H1 (cell line): Measurements from ENCODE around the gene KRT37. TPM values are rescaled to one million over a fixed set of nuclear protein-coding genes. Genes with fewer than 3 reads are reported as not detected.

ENCODE experiments used
- CTCF ChIA-PET: fragments of 300-600 bp; sonication (Branson Sonifier 250); formaldehyde crosslinking; loops from one replicate; lab custom pipeline; 2021; ENCODE audit not compliant: partially characterized antibody; lab: Charles Lee
- POLR2A ChIA-PET: fragments of 300-600 bp; sonication (Branson Sonifier 250); formaldehyde crosslinking; loops from one replicate; lab custom pipeline; 2021; ENCODE audit warnings: inconsistent platforms; ENCODE audit not compliant: partially characterized antibody; lab: Charles Lee
- DNase-seq, 2 experiments: peaks; one replicate each; pipeline versions ENCODE4 v3.0.0 to v3.0.0-alpha.2; 2010 to 2022; ENCODE audit warnings: low spot score in 2 of 2, low read depth in 1 of 2, mixed read lengths in 1 of 2
- FAIRE-seq: peaks from 2 replicates; lab custom pipeline; 2011; peaks lifted over from hg19 to GRCh38; lab: Jason Lieb, UNC
- H2AFZ ChIP-seq: 2 replicates; pipeline ENCODE4 v1.8.1; 2012; ENCODE audit warnings: low read length, inconsistent platforms
- H2AK5ac ChIP-seq: 2 replicates; pipeline ENCODE4 v1.6.1; 2013; ENCODE audit warnings: low read depth, low read length
- H2BK120ac ChIP-seq: replicated peaks from 2 replicates; pipeline ENCODE3; 2013; ENCODE audit warnings: low read depth, low read length, inconsistent platforms
- H2BK12ac ChIP-seq: 2 replicates; pipeline ENCODE4 v1.6.1; 2013; ENCODE audit warnings: low read depth, low read length
- H2BK15ac ChIP-seq: 2 replicates; pipeline ENCODE4 v1.6.1; 2013; ENCODE audit warnings: low read length
- H2BK20ac ChIP-seq: 2 replicates; pipeline ENCODE4 v1.6.1; 2013; ENCODE audit warnings: low read length
- H2BK5ac ChIP-seq: 2 replicates; pipeline ENCODE4 v1.6.1; 2013; ENCODE audit warnings: low read depth, low read length
- H3K14ac ChIP-seq: 2 replicates; pipeline ENCODE4 v1.6.1; 2013; ENCODE audit warnings: inconsistent platforms; ENCODE audit not compliant: insufficient read length
- H3K18ac ChIP-seq: 2 replicates; pipeline ENCODE4 v1.6.1; 2013; ENCODE audit warnings: low read length; ENCODE audit errors: extremely low read depth
- H3K23ac ChIP-seq: 2 replicates; pipeline ENCODE4 v1.6.1; 2013; ENCODE audit warnings: inconsistent platforms; ENCODE audit not compliant: insufficient read length
- H3K23me2 ChIP-seq: 2 replicates; pipeline ENCODE4 v1.6.1; 2013; ENCODE audit warnings: low read depth, low read length
- H3K27ac ChIP-seq: 2 replicates; pipeline ENCODE4 v1.6.1; 2011; ENCODE audit warnings: low read depth, low read length, inconsistent platforms
- H3K27me3 ChIP-seq, 4 experiments: replicated peaks in 1 of 4; 1 replicate in 1 of 4; 2 replicates in 3 of 4; pipeline versions ENCODE4 v1.6.1 to v1.8.1; 2011 to 2013; ENCODE audit warnings: low read length in 3 of 4, mild to moderate bottlenecking in 3 of 4, inconsistent platforms in 2 of 4, mixed read lengths in 2 of 4, moderate library complexity in 1 of 4; ENCODE audit not compliant: control insufficient read depth in 3 of 4, insufficient read depth in 3 of 4; ENCODE audit errors: extremely low read depth in 1 of 4
- H3K36me3 ChIP-seq, 4 experiments: 2 replicates each; pipeline versions ENCODE4 v1.6.1 to v1.8.1; 2011 to 2013; ENCODE audit warnings: mild to moderate bottlenecking in 4 of 4, low read length in 3 of 4, moderate library complexity in 2 of 4, control low read depth in 1 of 4, inconsistent platforms in 1 of 4; ENCODE audit not compliant: insufficient read depth in 4 of 4, control insufficient read depth in 2 of 4
- H3K4ac ChIP-seq: replicated peaks from 2 replicates; pipeline ENCODE3; 2013; ENCODE audit warnings: low read length, low read depth, mixed read lengths, inconsistent platforms; ENCODE audit not compliant: insufficient read length
- H3K4me1 ChIP-seq, 4 experiments: replicated peaks in 1 of 4; 1 replicate in 1 of 4; 2 replicates in 3 of 4; pipeline versions ENCODE4 v1.6.1 to v1.8.1; 2011 to 2013; ENCODE audit warnings: low read length in 3 of 4, inconsistent platforms in 2 of 4, mixed read lengths in 1 of 4; ENCODE audit not compliant: insufficient read depth in 4 of 4, control insufficient read depth in 3 of 4
- H3K4me2 ChIP-seq, 2 experiments: 2 replicates each; pipeline versions ENCODE4 v1.6.1 to v1.8.1; 2011 to 2013; ENCODE audit warnings: low read depth in 2 of 2, low read length in 2 of 2, control low read depth in 1 of 2, inconsistent platforms in 1 of 2, mild to moderate bottlenecking in 1 of 2; ENCODE audit not compliant: insufficient read depth in 1 of 2
- H3K4me3 ChIP-seq, 4 experiments: fragments of 200-600, 300-600 bp in 1 of 4; sonication (generic), shearing (Covaris generic), sonication (Bioruptor Twin) in 1 of 4; 2 replicates each; pipeline versions ENCODE4 v1.5.1 to v1.8.1; 2011 to 2016; ENCODE audit warnings: low read length in 4 of 4, low read depth in 3 of 4, control low read depth in 2 of 4, inconsistent platforms in 2 of 4, mild to moderate bottlenecking in 2 of 4, mixed read lengths in 1 of 4, moderate library complexity in 1 of 4; ENCODE audit not compliant: insufficient read depth in 2 of 4; ENCODE audit errors: extremely low read depth in 1 of 4
- H3K56ac ChIP-seq: replicated peaks from 2 replicates; pipeline ENCODE3; 2013; ENCODE audit warnings: low read depth, mild to moderate bottlenecking, mixed read lengths, low read length, inconsistent platforms; ENCODE audit not compliant: insufficient read length
- H3K79me1 ChIP-seq: 2 replicates; pipeline ENCODE4 v1.6.1; 2013; ENCODE audit warnings: low read depth, low read length, control low read depth
- H3K79me2 ChIP-seq, 2 experiments: 2 replicates each; pipeline versions ENCODE4 v1.6.1 to v1.8.1; 2012 to 2013; ENCODE audit warnings: low read length in 2 of 2, mild to moderate bottlenecking in 2 of 2, inconsistent platforms in 1 of 2; ENCODE audit not compliant: insufficient read depth in 2 of 2, control insufficient read depth in 1 of 2
- H3K9ac ChIP-seq, 4 experiments: replicated peaks in 1 of 4; 1 replicate in 1 of 4; 2 replicates in 3 of 4; pipeline versions ENCODE4 v1.6.1 to v1.8.1; 2011 to 2013; ENCODE audit warnings: low read depth in 3 of 4, low read length in 3 of 4, control low read depth in 2 of 4, mild to moderate bottlenecking in 2 of 4, moderate library complexity in 2 of 4, inconsistent platforms in 1 of 4; ENCODE audit errors: extremely low read depth in 1 of 4
- H3K9me3 ChIP-seq, 2 experiments: 2 replicates each; pipeline versions ENCODE4 v1.6.1 to v1.8.1; 2012 to 2013; ENCODE audit warnings: mild to moderate bottlenecking in 2 of 2, moderate library complexity in 2 of 2, control low read depth in 1 of 2, inconsistent platforms in 1 of 2, low read depth in 1 of 2, low read length in 1 of 2, mixed read lengths in 1 of 2; ENCODE audit not compliant: insufficient read depth in 2 of 2
- H4K20me1 ChIP-seq, 2 experiments: replicated peaks in 1 of 2; 2 replicates each; pipeline versions ENCODE3 to v1.8.1; 2011 to 2013; ENCODE audit warnings: inconsistent platforms in 2 of 2, low read length in 2 of 2, mild to moderate bottlenecking in 1 of 2; ENCODE audit not compliant: insufficient read depth in 2 of 2, control insufficient read depth in 1 of 2
- H4K5ac ChIP-seq: 2 replicates; pipeline ENCODE4 v1.6.1; 2013; ENCODE audit warnings: low read length, low read depth, mixed read lengths, inconsistent platforms; ENCODE audit not compliant: insufficient read length
- H4K8ac ChIP-seq: 2 replicates; pipeline ENCODE4 v1.8.0; 2013; ENCODE audit warnings: mild to moderate bottlenecking, moderate library complexity, low read length, inconsistent platforms; ENCODE audit not compliant: insufficient read depth; ENCODE audit errors: extremely low read depth
- H4K91ac ChIP-seq: replicated peaks from 2 replicates; pipeline ENCODE3; 2013; ENCODE audit warnings: low read length, mixed read lengths, inconsistent platforms; ENCODE audit not compliant: insufficient read length
- ATF3 ChIP-seq: IDR thresholded peaks from 2 replicates; pipeline ENCODE4 v1.6.1; 2011; ENCODE audit warnings: low read depth, mild to moderate bottlenecking, low read length; ENCODE audit not compliant: insufficient read depth
- KDM1A ChIP-seq: fragments of 200-600, 300-600 bp; sonication (generic); IDR thresholded peaks from 2 replicates; pipeline ENCODE4 v1.7.1; 2016; ENCODE audit warnings: mild to moderate bottlenecking, low read length, borderline replicate concordance
- WGBS, 2 experiments: shearing (Covaris generic) in 1 of 2; methylation state at CpG; one replicate each; pipeline versions ENCODE4 v1.1.6 to v1.1.7; 2013 to 2015; ENCODE audit warnings: low lambda C conversion rate in 2 of 2, mixed read lengths in 2 of 2, inconsistent platforms in 1 of 2, low coverage in 1 of 2, missing lambda C conversion rate in 1 of 2; ENCODE audit not compliant: insufficient replicate concordance in 2 of 2, insufficient coverage in 1 of 2, insufficient read length in 1 of 2; ENCODE audit errors: extremely low coverage in 1 of 2, missing lambda C conversion rate in 1 of 2; 5-methylcytosine and 5-hydroxymethylcytosine counted together
- polyA plus RNA-seq, 7 experiments: library from polyadenylated mRNA; depleted of rRNA in 3 of 7; stranded (reverse) in 5 of 7; unstranded in 2 of 7; fragments of >200 nt in 5 of 7; fragments of 200-250 nt in 2 of 7; gene quantifications; 1 replicate in 5 of 7; 2 replicates in 1 of 7; 4 replicates in 1 of 7; pipeline versions ENCODE4 v1.2.1 to v1.2.3, GENCODE V29; 2011 to 2013; ENCODE audit warnings: missing spikeins in 2 of 7, mixed read lengths in 2 of 7
- total RNA-seq: library from RNA; stranded (reverse); fragmentation: NEBNext Ultra II Directional; extraction: Animal tissue kit (Norgen Biotek cat#: 25700); gene quantifications from 2 replicates; pipeline ENCODE4 v1.2.1, GENCODE V29; 2021

The KRT37 gene
- total and polyA plus RNA-seq, 2 of the 8 experiments (the other 6 are each of a cell fraction or from before 2014, with no cell fraction given) = not detected

- H3K79me1 ChIP-seq = no peaks in the 10 kb centered on the region
- no peak overlapping the region for H3K4ac ChIP-seq
- no peak overlapping the region for H2BK15ac ChIP-seq
- H3K9me3 ChIP-seq = no peaks in the 10 kb centered on the region
- H4K5ac ChIP-seq = no peak overlapping the region
- H4K20me1 ChIP-seq = no peaks in the 10 kb centered on the region
- no peak overlapping the region for H3K9ac ChIP-seq
- no peak overlapping the region for H3K4me3 ChIP-seq
- CTCF ChIA-PET = interaction anchor here (0.8 to 7.2 kb wide), 9 partner anchors 9 to 245 kb away, joined by 3 to 51 read pairs (median 6); no protein-coding TSS in a partner anchor
- H3K27me3 ChIP-seq = no peaks in the 10 kb centered on the region; a peak in 1 of 7 replicates
- POLR2A ChIA-PET = no interaction called here
- FAIRE-seq (no peak), DNase-seq (no peak)
- H3K4me2 ChIP-seq = no peak overlapping the region
- H2AK5ac ChIP-seq = no peak overlapping the region
- TF ChIP-seq KDM1A (peak; percentile 60; the same call in 1 of the 2 replicates), ATF3 (no peak)
- H2BK5ac ChIP-seq = no peak overlapping the region
- H3K18ac ChIP-seq = no peak overlapping the region
- H3K23me2 ChIP-seq = no peaks in the 10 kb centered on the region
- H3K56ac ChIP-seq = no peak overlapping the region
- no peak overlapping the region for H2BK20ac ChIP-seq
- H3K79me2 ChIP-seq = no peaks in the 10 kb centered on the region
- H2BK120ac ChIP-seq = no peak overlapping the region
- no peaks in the 10 kb centered on the region for H3K36me3 ChIP-seq
- H4K91ac ChIP-seq = no peak overlapping the region
- no peaks in the 10 kb centered on the region; a peak in 1 of 7 replicates for H3K4me1 ChIP-seq
- H2AFZ ChIP-seq = no peak overlapping the region
- H3K27ac ChIP-seq = no peak overlapping the region
- H3K14ac ChIP-seq = no peak overlapping the region
- WGBS, 2 experiments = 78% methylated on average over 4 of the region's 4 CpGs; no CpG with 5 or more reads in 1 of the 2 experiments
- H2BK12ac ChIP-seq = no peak overlapping the region; the same call in 1 of the 2 replicates
- no peak overlapping the region for H4K8ac ChIP-seq
- H3K23ac ChIP-seq = no peak overlapping the region
Observed at GRCh38 chr17:41403404-41404023, 20.9 kb downstream of the KRT37 start.
